Loucy (cell line): ENCODE results near the gene S100A11.
A peak's percentile ranks its signal among the peaks of the same experiment; 100 is the strongest.

Source experiments
- EZH2phosphoT487 ChIP-seq: fragments of 200-600 bp; IDR thresholded peaks from 2 replicates; pipeline ENCODE4 v1.6.1; 2018; ENCODE audit warnings: antibody characterized with exemption, mild to moderate bottlenecking, moderate library complexity, borderline replicate concordance
- TF ChIP-seq, protein P1 (sequence below): fragments of 200-600 bp; sonication (generic); conservative IDR thresholded peaks from 2 replicates; pipeline ENCODE4 v1.5.1; 2014; ENCODE audit warnings: mild to moderate bottlenecking, antibody characterized with exemption, low read length

DNA sequence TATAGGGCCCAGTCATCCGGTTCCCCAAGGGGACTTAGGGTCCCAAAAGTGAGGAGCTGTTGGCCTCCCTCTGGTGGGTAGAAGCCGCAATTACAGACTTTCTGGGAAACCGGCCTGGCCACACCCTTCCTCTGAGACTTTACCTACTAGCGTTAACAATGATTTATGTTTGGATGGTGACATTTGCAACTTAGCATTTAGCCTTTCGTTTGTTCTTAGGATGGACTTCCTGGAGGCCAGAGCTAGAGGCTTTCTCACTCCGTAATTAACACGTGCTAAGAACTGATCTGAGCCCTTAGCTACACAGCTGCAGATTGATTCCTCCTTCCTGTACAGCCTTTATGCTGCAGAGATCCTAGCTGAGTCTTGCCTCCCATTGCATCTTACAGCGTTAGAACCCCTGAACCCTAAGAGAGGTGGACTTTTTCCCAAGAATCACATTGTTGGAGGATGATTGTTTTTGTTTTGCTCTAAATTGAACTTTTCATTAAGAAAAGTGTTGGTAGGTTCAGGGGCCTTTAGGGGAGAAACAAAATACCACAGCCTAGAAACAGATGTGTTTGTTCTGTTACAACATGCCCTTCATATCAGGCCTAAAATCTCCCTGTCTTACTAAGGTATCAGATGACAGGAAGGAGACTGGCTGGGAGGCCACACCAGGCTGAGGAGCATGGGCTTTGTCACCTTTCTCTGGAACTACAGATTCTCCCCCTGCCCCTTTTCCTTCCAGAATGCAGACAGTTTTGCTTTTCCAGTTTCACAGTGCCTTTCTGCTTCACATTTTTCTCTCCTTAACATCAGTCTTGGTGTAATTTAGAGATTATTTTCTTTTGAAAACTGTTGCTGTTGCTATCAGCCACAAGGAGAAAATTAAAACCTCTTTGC, 1.9 kb downstream of the S100A11 start:
- TF ChIP-seq, protein P1, sequence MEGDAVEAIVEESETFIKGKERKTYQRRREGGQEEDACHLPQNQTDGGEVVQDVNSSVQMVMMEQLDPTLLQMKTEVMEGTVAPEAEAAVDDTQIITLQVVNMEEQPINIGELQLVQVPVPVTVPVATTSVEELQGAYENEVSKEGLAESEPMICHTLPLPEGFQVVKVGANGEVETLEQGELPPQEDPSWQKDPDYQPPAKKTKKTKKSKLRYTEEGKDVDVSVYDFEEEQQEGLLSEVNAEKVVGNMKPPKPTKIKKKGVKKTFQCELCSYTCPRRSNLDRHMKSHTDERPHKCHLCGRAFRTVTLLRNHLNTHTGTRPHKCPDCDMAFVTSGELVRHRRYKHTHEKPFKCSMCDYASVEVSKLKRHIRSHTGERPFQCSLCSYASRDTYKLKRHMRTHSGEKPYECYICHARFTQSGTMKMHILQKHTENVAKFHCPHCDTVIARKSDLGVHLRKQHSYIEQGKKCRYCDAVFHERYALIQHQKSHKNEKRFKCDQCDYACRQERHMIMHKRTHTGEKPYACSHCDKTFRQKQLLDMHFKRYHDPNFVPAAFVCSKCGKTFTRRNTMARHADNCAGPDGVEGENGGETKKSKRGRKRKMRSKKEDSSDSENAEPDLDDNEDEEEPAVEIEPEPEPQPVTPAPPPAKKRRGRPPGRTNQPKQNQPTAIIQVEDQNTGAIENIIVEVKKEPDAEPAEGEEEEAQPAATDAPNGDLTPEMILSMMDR: peak; percentile 88
- no peak for TF ChIP-seq EZH2phosphoT487
